ENCODE measurements around the gene RXRA.

RXRA gene

GRCh38 chr9:134434894-134435506 lies 108.7 kb downstream of the RXRA start (continued):
- TF ChIP-seq REST (tag by site-specific recombination; IDR thresholded peaks at IDR 0.05), result no peak
- TF ChIP-seq ZNF571 (tag by site-specific recombination; IDR thresholded peaks at IDR 0.05), result no peak
- TF ChIP-seq SP3 (tag by site-specific recombination; IDR thresholded peaks at IDR 0.05), result no peak
- no peak for TF ChIP-seq SCRT1 (tag by site-specific recombination; IDR thresholded peaks at IDR 0.05; ENCODE audit: borderline replicate concordance)
- no peak for TF ChIP-seq ZNF654 (tag by site-specific recombination; IDR thresholded peaks at IDR 0.05; ENCODE audit: low read depth)
- TF ChIP-seq ZNF837 (tag by site-specific recombination; IDR thresholded peaks at IDR 0.05), result no peak
- no peak for TF ChIP-seq ZNF521 (tag by site-specific recombination; IDR thresholded peaks at IDR 0.05)
- TF ChIP-seq ZNF274 (IDR thresholded peaks at IDR 0.05; ENCODE audit: low read length), result no peak
- TF ChIP-seq ZNF274 (tag by site-specific recombination; IDR thresholded peaks at IDR 0.05; ENCODE audit: borderline replicate concordance), result no peak
- no peak for TF ChIP-seq HIC1 (tag by site-specific recombination; IDR thresholded peaks at IDR 0.05)
- TF ChIP-seq TSHZ1 (tag by site-specific recombination; IDR thresholded peaks at IDR 0.05; ENCODE audit: borderline replicate concordance), result no peak
- TF ChIP-seq ZNF266 (tag by site-specific recombination; IDR thresholded peaks at IDR 0.05; ENCODE audit: low read depth), result no peak
- no peak for TF ChIP-seq SCRT2 (tag by site-specific recombination; IDR thresholded peaks at IDR 0.05)
- peak; percentile 81 for TF ChIP-seq PATZ1 (tag by site-specific recombination; IDR thresholded peaks at IDR 0.05)
- no peak for TF ChIP-seq ZBTB48 (tag by site-specific recombination; IDR thresholded peaks at IDR 0.05)
- TF ChIP-seq HOXC10 (CRISPR knock-in tag; IDR thresholded peaks at IDR 0.05), result no peak
- no peak for TF ChIP-seq ZNF140 (tag by site-specific recombination; IDR thresholded peaks at IDR 0.05)
- TF ChIP-seq ZNF645 (tag by site-specific recombination; IDR thresholded peaks at IDR 0.05), result no peak
- TF ChIP-seq ZNF626 (tag by site-specific recombination; IDR thresholded peaks at IDR 0.05), result no peak
- TF ChIP-seq ZBTB7A (tag by site-specific recombination; IDR thresholded peaks at IDR 0.05; ENCODE audit: low read depth), result no peak
- TF ChIP-seq ZNF488 (tag by site-specific recombination; IDR thresholded peaks at IDR 0.05), result no peak
- TF ChIP-seq ZEB2 (tag by site-specific recombination; IDR thresholded peaks at IDR 0.05), result peak; percentile 12; the same call in 1 of the 2 replicates
- TF ChIP-seq GLI4 (tag by site-specific recombination; IDR thresholded peaks at IDR 0.05), result no peak
- 0 out of 2 replicates have a peak, but pooled peaks have one; percentile 26 for TF ChIP-seq ZBTB8A (tag by site-specific recombination; IDR thresholded peaks at IDR 0.05)
- no peak for TF ChIP-seq INSM2 (tag by site-specific recombination; IDR thresholded peaks at IDR 0.05)

Measured in HEK293 (cell line).